BJ (cell line): ENCODE results near the gene IQCE. TPM values are rescaled to one million over a fixed set of nuclear protein-coding genes. Genes with fewer than 3 reads are reported as not detected.

Source experiments
- CTCF ChIA-PET: fragments of 350-600 bp; formaldehyde crosslinking; extraction: SDS; loops from one replicate; lab custom pipeline; 2021; ENCODE audit warnings: antibody characterized with exemption, inconsistent platforms; lab: Yijun Ruan, JAX
- POLR2A ChIA-PET: fragments of 300-600 bp; sonication (Branson Sonifier 250); formaldehyde crosslinking; extraction: SDS; loops from one replicate; lab custom pipeline; 2021; ENCODE audit warnings: antibody characterized with exemption; lab: Charles Lee
- DNase-seq: peaks from one replicate; pipeline ENCODE4 v3.0.0-alpha.2; 2011; ENCODE audit warnings: low read depth
- H3K27me3 ChIP-seq: 2 replicates; pipeline ENCODE4 v1.6.0; 2011; ENCODE audit warnings: low read length; ENCODE audit not compliant: control insufficient read depth, insufficient read depth
- H3K36me3 ChIP-seq: 2 replicates; pipeline ENCODE4 v1.5.1; 2011; ENCODE audit warnings: low read length; ENCODE audit not compliant: control insufficient read depth, insufficient read depth
- H3K4me3 ChIP-seq: 2 replicates; pipeline ENCODE4 v1.5.1; 2011; ENCODE audit warnings: low read depth, mild to moderate bottlenecking, control low read depth, low read length
- polyA plus RNA-seq: library from polyadenylated mRNA; depleted of rRNA; stranded (reverse); fragments of >200 nt; gene quantifications from 2 replicates; pipeline ENCODE4 v1.2.3, GENCODE V29; 2011
- TF ChIP-seq, protein P1 (sequence below): IDR thresholded peaks from 2 replicates; pipeline ENCODE4 v1.5.1; 2011; ENCODE audit warnings: low read depth, mild to moderate bottlenecking, control low read depth, inconsistent platforms, low read length, moderate library complexity; ENCODE audit not compliant: insufficient read depth

Gene IQCE
- polyA plus RNA-seq, 1 experiment: 9.9 TPM

- peaks cover 42% of the 10 kb centered on the region for H3K36me3 ChIP-seq
- H3K27me3 ChIP-seq: no peaks in the 10 kb centered on the region
- POLR2A ChIA-PET: no interaction called here
- TF ChIP-seq, protein P1, sequence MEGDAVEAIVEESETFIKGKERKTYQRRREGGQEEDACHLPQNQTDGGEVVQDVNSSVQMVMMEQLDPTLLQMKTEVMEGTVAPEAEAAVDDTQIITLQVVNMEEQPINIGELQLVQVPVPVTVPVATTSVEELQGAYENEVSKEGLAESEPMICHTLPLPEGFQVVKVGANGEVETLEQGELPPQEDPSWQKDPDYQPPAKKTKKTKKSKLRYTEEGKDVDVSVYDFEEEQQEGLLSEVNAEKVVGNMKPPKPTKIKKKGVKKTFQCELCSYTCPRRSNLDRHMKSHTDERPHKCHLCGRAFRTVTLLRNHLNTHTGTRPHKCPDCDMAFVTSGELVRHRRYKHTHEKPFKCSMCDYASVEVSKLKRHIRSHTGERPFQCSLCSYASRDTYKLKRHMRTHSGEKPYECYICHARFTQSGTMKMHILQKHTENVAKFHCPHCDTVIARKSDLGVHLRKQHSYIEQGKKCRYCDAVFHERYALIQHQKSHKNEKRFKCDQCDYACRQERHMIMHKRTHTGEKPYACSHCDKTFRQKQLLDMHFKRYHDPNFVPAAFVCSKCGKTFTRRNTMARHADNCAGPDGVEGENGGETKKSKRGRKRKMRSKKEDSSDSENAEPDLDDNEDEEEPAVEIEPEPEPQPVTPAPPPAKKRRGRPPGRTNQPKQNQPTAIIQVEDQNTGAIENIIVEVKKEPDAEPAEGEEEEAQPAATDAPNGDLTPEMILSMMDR: no peak
- DNase-seq: no peak
- H3K4me3 ChIP-seq: no peak overlapping the region
- CTCF ChIA-PET: interaction anchor here (0.6 kb wide), 1 partner anchor 41 kb away, joined by 3 read pairs; no protein-coding TSS in a partner anchor
Measured at GRCh38 chr7:2649139-2649838, 90.5 kb downstream of the IQCE start.

DNA sequence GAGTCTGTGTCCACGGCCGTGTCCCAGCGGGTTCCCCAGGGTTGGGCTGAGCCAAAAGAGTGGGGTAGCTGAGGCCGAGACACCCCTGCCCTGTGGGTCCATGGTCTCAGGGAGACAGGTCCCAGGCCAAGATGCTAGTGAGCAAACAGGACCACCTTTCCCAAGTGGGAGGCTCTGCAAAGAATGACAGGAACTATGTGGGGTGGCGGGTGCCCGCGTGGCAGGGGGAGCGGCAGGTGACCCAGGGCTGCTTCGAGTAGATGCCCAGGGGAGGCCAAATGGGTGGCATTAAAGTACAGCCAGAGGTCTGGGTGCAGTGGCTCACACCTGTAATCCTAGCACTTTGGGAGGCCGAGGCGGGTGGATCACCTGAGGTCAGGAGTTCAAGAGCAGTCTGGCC, 91.2 kb downstream of the IQCE start:
- ChIA-PET CTCF (interaction anchor here (0.6 to 1.6 kb wide), 3 partner anchors 21 to 82 kb away, joined by 3 to 8 read pairs (median 3); no protein-coding TSS in a partner anchor), POLR2A (no interaction called here)
- no peak for DNase-seq
- no peak overlapping the region for H3K4me3 ChIP-seq
- no peaks in the 10 kb centered on the region for H3K27me3 ChIP-seq
- TF ChIP-seq, protein P1: no peak
- H3K36me3 ChIP-seq: peaks cover 42% of the 10 kb centered on the region

GRCh38 chr7:2650451-2650850, 91.7 kb downstream of the IQCE start:
- H3K4me3 ChIP-seq: no peak overlapping the region
- H3K27me3 ChIP-seq: no peaks in the 10 kb centered on the region
- peaks cover 43% of the 10 kb centered on the region for H3K36me3 ChIP-seq
- POLR2A ChIA-PET: no interaction called here
- TF ChIP-seq, protein P1: no peak
- DNase-seq: no peak
- CTCF ChIA-PET: interaction anchor here (1.2 to 1.6 kb wide), 2 partner anchors 21 to 83 kb away, joined by 3 to 8 read pairs; no protein-coding TSS in a partner anchor

DNA sequence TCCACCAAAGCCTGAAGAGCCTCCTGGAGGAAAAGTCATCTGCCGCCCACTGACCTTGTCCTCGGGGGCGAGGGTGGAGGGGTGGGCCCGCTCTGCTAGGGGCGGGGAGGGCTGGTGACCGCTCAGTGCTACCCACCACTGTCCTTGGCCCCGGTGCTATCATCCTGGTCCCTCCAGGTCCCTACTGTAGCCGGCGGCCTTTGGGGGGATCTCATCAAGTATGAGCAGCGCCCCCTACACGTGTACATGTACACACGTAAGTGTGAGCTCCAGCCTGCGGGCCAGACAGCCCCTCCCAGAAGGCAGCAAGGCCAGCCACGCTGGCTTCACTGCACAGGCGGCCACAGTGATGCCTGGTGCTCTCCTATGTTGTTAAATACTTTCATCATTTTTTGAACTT, 92.6 kb downstream of the IQCE start:
- TF ChIP-seq, protein P1: no peak
- CTCF ChIA-PET: interaction anchor here (0.7 to 1.6 kb wide), 3 partner anchors 20 to 84 kb away, joined by 3 to 8 read pairs (median 3); no protein-coding TSS in a partner anchor
- POLR2A ChIA-PET: no interaction called here
- Histone ChIP-seq H3K27me3 (no peaks in the 10 kb centered on the region), H3K36me3 (peaks cover 48% of the 10 kb centered on the region), H3K4me3 (no peak overlapping the region)
- no peak for DNase-seq

DNA sequence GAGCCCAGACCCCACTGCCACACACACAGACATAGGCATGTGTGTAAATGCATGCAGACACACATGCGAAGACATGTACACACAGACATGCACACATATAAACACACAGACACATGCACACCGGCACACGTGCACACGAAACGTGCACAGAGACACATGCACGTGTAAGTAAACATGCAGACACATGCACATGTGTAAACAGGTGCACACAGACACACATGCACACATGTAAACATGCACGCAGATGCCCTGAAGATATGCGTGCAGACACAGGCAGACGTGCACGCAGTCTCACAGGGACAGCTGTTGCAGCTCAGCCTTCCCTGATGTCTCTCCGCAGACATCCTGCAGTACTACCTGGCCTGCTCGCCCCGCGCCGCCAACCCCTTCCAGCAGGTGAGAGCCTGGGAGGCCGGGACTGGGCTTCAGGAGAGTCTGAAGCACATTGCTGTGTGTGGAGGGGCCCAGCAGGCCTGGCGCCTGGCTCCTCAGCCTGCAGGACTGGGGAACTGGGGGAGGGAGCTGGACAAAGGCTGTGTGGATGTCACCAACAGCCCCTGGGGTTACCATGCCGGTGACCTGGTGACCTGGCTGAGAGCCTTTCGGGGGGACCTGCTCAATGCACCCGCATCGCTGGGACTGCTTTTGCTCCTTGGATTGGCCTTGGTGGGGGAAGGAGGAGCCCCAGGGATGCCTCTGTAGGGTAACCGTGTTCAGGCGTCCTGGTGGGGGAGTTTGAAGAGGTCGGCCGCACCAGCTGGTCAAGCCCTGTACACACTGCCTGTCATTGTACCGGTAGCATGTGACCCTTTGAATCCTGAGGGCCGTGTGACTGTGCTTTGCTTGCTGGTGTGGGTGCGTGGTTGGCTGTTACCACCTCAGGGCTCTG, 93.3 kb downstream of the IQCE start:
- CTCF ChIA-PET: interaction anchor here (1.8 kb wide), 1 partner anchor 8 kb away, joined by 6 read pairs; no protein-coding TSS in a partner anchor
- DNase-seq: no peak
- peaks cover 55% of the 10 kb centered on the region for H3K36me3 ChIP-seq

More for the DNA sequence above, 93.3 kb downstream of the IQCE start:
- POLR2A ChIA-PET: no interaction called here
- Histone ChIP-seq H3K27me3 (no peaks in the 10 kb centered on the region), H3K4me3 (no peak overlapping the region)
- TF ChIP-seq, protein P1: no peak
